GM19372 (cell line): ENCODE measurements around the gene ACAP2.

Source experiments
- ATAC-seq: cut with Tn5 transposase; IDR thresholded peaks from one replicate; pipeline ENCODE4 v1.9.1; 2021; ENCODE audit warnings: mild to moderate bottlenecking, low read depth, moderate library complexity; ENCODE audit not compliant: unreplicated experiment

The ACAP2 gene

DNA sequence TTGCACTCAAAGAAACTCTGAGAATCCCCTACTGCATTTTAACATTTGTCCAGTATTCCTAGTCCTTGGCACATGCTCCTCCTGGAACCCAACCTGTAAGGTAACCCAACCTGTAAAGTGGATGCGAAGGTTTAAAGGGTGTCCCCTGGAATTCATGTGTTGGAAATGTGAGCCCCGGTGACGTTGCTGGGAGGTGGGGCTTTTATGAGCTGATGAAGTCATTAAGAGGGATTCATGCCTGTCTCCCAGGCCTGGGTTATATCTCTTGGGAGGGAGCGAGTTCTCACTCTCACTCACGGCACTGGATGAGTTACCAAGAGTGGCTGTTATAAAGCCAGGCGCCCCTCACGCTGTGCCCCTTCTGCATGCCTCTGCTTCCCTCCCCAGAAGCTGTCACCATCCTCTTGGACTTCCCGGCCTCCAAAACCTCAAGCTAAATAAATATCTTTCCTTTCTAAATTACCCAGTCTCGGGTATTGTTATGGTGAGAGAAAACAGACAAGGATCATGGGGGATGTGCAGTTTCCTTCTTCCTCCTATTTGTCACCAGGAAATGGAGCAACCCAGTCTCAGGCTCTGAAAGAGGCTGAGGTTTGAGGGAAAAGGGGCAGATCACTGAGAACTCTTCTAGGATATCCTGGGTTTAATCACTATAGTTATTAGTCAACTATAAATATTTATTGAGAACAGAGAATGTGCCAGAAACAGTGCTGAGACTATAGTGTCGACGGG is 179.5 kb downstream of the ACAP2 start:
- ATAC-seq = no peak

DNA sequence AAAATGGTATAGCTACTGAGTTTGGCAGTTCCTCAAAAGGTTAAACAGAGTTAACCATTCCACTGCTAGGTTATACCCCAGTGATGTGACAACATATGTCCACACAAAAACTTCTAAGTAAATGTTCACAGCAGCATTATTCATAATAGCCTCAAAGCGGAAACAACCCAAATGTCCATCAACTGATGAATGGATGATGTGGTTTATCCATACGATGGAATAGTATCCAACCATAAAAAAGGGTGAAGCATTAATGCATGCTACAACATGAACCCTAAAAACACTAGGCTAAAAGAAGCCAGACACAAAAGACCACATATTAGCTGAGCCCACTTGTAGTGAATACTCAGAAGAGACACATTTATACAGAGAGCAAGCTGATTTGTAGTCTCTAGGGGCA is 180.9 kb downstream of the ACAP2 start:
- ATAC-seq = no peak

GRCh38 chr3:195260280-195260905 is 182.4 kb downstream of the ACAP2 start:
- peak; percentile 12 for ATAC-seq

GRCh38 chr3:195259475-195260279 is 183.1 kb downstream of the ACAP2 start:
- ATAC-seq = peak; percentile 76

DNA sequence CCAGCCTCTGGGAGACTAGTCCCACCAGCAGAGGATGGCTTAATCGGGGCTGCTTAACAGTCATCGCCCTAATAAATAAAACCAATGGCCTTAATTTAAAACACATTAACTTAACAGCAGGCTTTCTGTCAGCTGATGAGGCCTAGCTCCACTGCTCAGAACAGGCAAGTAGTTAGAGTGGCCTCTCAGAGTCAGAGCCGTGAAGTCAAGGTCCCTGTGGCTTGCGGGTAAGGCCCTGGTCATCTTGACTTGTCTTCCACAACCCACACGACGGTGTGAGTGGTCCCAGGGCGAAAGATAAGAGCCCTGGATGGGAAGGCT is 183.7 kb downstream of the ACAP2 start:
- no peak for ATAC-seq

GRCh38 chr3:195258449-195259153 is 184.2 kb downstream of the ACAP2 start:
- no peak for ATAC-seq

GRCh38 chr3:195257454-195258448 is 185.1 kb downstream of the ACAP2 start:
- ATAC-seq = no peak

DNA sequence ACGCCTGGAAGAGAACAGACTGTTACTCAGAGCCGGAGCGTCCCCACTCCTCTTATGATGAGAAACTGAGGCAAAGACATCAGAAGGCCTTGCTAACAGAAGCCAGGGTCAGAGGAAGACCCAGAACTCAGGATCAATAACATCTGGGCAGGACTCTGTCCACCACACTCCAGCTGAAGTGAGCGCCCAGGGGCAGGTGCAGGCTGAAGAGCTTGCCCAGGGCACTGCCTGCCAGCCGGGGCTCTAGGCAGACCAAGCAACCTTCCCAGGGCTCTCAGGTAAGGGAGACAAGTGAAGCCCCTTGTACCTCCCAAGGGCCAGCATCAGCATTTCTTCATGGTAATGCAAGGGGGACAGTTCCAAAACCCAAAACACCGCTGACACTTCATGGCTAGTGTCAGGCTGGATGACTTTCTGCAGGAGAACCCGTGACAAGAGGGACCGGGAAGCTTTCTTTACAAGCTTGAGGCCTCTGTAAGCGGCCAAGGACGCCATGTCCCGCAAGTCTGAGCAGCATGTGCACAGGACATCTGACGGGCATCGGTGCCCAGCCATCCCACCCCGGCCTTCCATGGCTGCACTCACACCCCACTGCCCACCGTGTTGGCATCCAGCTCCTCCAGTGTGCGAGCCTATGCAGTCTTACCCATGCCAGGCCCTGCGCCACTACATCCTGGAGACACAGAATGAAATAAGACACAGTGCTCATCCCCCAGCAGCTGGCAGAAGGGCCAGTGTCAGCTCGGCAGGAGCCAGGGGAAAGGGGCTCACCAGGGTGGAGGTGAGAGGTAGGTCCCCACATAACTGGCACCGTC is 186.0 kb downstream of the ACAP2 start:
- no peak for ATAC-seq

- no peak for ATAC-seq
Observed at GRCh38 chr3:195255571-195256501, 187.0 kb downstream of the ACAP2 start.

GRCh38 chr3:195255176-195255500 is 187.7 kb downstream of the ACAP2 start:
- ATAC-seq = no peak

DNA sequence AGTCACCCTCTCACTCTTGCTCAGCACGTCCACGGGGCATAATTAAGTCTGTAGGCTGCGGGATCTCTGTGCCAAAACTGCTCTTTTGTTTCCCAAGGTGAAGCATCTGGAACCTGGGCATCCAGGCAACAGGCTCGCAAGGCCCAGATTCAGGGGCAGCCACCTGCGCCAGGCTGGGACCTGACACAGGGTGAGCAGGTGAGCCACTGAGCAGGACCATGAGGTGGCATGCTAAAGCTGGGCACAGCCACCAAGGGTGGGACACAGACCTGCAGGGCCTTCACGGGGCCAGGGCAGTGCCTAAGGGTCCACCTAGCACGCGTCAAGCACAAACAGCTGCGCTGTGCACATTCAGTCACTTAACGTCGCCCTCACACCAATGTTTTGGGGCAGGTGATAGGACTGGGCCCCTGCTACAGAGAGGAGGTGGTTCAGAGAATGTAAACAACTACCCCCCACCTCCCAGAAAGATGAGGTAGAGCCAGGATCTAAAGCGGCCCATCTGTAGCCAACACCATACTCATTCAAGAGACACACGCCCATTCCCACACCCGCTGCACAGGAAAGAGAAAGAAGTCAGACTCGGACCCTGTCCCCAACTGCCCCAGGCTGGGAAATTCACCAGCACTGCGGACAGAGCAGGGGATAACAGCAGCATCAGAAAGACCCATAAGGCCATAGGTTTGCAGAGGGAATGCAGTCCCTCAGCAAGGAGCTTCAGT is 188.2 kb downstream of the ACAP2 start:
- no peak for ATAC-seq

DNA sequence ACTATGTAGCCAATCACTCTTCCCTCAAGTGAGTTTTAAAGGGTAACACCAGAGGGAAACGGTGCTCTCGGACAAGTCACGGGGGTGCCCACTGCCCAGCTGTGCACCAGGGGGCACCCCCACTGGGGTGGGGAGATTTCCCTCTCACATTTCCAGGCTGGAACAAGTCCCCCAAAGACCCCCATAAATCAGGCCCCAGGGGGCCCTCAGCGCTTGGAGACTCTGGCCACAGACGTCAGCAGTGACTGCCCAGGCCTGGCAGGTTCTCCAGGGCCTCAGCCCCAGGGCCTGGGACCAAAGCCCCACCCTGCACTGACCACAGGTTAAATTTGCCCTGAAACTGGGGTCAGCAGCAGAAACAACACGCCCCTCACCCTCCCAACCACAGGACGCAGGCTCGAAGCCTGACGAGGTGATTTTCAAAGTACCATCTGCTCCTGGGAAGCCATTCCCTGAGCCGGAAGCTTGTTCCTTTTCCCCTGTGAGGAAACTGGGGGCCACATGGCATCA is 188.8 kb downstream of the ACAP2 start:
- no peak for ATAC-seq

- no peak for ATAC-seq
Observed at GRCh38 chr3:195251336-195252065, 191.3 kb downstream of the ACAP2 start.

DNA sequence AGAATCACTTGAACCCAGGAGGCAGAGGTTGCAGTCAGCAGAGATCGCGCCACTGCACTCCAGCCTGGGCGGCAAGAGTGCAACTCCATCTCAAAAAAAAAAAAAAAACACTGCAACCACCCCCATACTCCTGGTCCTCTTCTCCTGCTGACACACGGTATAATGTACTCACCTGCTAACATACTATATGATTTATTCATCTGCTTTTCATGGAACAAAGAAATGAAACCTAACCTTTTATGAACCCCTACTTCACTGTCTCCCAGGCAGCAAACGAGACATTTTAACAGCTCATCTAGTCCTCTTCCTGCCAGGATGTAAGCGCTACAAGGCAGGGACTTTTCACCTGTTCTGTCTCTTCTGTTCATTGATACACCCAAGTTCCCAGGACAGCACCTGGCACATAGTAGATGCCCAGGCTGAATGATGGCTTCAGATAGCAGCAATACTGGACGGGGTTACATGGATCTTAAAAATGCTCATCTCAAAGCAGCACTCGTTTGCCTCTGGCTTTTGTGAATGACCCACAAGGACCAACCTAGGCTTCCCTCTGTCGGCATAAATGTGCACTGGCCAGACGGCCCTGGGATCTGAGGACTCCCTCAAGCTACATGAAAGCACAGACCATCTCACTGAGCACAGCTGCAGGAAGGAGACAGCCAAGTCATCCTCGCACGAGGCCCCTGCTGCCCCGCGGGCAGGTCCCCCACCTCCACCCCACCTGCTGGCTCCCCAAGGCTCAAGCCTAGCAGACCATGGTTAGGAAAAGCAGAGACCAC is 192.2 kb downstream of the ACAP2 start:
- no peak for ATAC-seq

- no peak for ATAC-seq
Observed at GRCh38 chr3:195249858-195250464, 192.9 kb downstream of the ACAP2 start.
